Neutrophil (primary cell): ENCODE results near the gene IL12RB2.

Experiments
- H3K27ac ChIP-seq: fragments of 200-600 bp; sonication (generic); 2 replicates; pipeline ENCODE4 v1.5.1; 2016; ENCODE audit warnings: mild to moderate bottlenecking, moderate library complexity
- H3K27me3 ChIP-seq: fragments of 200-600 bp; sonication (generic); 2 replicates; pipeline ENCODE4 v1.6.0; 2016; ENCODE audit warnings: mild to moderate bottlenecking
- H3K36me3 ChIP-seq: fragments of 200-600 bp; sonication (generic); 2 replicates; pipeline ENCODE4 v1.5.1; 2017
- H3K4me1 ChIP-seq, 2 experiments: fragments of 200-600 bp in 1 of 2; sonication (generic) in 1 of 2; 1 replicate in 1 of 2; 2 replicates in 1 of 2; pipeline versions ENCODE4 v1.5.1 to v1.6.1; 2013 to 2016; ENCODE audit warnings: low read depth in 1 of 2, low read length in 1 of 2, mild to moderate bottlenecking in 1 of 2, moderate library complexity in 1 of 2; ENCODE audit not compliant: control insufficient read depth in 1 of 2, insufficient read depth in 1 of 2
- H3K4me3 ChIP-seq, 2 experiments: fragments of 200-600 bp in 1 of 2; sonication (generic) in 1 of 2; 1 replicate in 1 of 2; 2 replicates in 1 of 2; pipeline ENCODE4 v1.5.1; 2013 to 2016; ENCODE audit warnings: low read depth in 1 of 2, low read length in 1 of 2, mild to moderate bottlenecking in 1 of 2, moderate library complexity in 1 of 2
- H3K9me3 ChIP-seq: fragments of 200-600 bp; sonication (generic); 2 replicates; pipeline ENCODE4 v1.5.1; 2016
- CTCF ChIP-seq: fragments of 200-600 bp; sonication (generic); IDR thresholded peaks from 2 replicates; pipeline ENCODE4 v1.5.1; 2016; ENCODE audit warnings: antibody characterized with exemption

IL12RB2 gene

DNA sequence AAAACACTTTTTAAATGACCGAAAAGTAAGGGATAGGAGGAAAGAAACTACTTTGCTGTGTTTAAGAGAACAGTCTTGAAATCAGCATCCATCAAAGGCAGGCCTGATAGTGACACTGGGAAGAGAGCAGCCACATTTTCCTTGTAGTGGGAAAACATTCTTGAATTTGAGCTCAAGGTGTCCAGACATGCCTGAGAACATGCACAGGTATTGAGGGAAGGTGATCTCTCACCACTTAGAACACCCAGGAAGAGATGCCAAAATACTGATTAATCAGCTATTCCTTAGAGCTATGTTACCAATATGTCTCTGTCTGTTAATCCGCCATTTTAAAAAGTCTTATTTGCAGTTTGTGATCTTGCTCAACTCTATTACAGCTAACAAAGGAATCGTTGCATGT lies 25.9 kb downstream of the IL12RB2 start:
- H3K27ac ChIP-seq: no peak overlapping the region
- H3K9me3 ChIP-seq: no peaks in the 10 kb centered on the region
- no peaks in the 10 kb centered on the region for H3K27me3 ChIP-seq
- H3K4me1 ChIP-seq: no peaks in the 10 kb centered on the region
- no peaks in the 10 kb centered on the region for H3K36me3 ChIP-seq
- no peak overlapping the region for H3K4me3 ChIP-seq
- no peak for TF ChIP-seq CTCF

DNA sequence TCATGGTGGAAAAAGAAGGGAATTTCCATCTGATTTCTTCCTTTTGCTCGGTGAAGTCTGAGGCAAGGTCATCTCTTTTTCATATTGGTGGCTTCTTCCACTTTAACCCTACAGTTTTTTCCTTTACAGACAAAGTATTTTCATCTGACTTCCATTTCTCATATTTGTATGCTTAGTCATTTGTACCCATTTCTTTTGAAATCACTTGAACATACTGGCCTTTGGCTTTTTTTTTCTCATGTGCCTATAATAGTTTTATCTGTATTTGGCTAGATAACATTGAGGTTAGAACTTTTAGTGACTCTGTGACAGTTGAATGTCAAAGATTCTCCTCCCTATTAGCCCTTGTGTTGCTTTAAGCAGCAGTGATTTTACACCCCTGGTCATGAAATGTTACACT lies 27.7 kb downstream of the IL12RB2 start:
- no peak for TF ChIP-seq CTCF
- H3K9me3 ChIP-seq: no peaks in the 10 kb centered on the region
- no peaks in the 10 kb centered on the region for H3K36me3 ChIP-seq
- no peak overlapping the region for H3K27ac ChIP-seq
- no peaks in the 10 kb centered on the region for H3K4me1 ChIP-seq
- H3K4me3 ChIP-seq: no peak overlapping the region
- H3K27me3 ChIP-seq: no peaks in the 10 kb centered on the region

DNA sequence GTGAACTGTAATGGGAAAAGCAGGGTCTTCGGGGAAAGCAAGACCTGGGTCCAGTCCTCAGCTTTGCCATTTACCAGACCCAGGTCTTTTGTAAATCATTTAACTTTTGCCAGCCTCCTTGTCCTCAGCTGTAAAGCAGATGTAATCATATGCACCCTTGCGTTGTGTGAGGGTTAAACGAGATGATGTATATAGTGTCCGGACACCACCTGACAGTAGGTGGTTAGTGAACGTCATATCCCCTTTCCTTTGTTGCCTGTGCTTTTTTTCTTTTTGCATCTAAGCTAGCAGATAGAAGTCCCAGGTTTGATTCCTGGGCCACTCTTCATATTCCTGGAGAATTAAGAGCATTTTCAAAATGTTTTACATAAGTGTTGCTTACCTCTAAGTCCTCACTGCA lies 28.5 kb downstream of the IL12RB2 start:
- TF ChIP-seq CTCF: no peak
- H3K27ac ChIP-seq: no peak overlapping the region
- no peaks in the 10 kb centered on the region for H3K4me1 ChIP-seq
- no peaks in the 10 kb centered on the region for H3K36me3 ChIP-seq
- H3K27me3 ChIP-seq: no peaks in the 10 kb centered on the region
- H3K9me3 ChIP-seq: no peaks in the 10 kb centered on the region
- no peak overlapping the region for H3K4me3 ChIP-seq

- no peak for TF ChIP-seq CTCF
- no peaks in the 10 kb centered on the region for H3K4me1 ChIP-seq
- no peaks in the 10 kb centered on the region for H3K9me3 ChIP-seq
- H3K4me3 ChIP-seq: no peak overlapping the region
- no peaks in the 10 kb centered on the region for H3K27me3 ChIP-seq
- H3K36me3 ChIP-seq: no peaks in the 10 kb centered on the region
- H3K27ac ChIP-seq: no peak overlapping the region
These were observed 29.1 kb downstream of the IL12RB2 start for GRCh38 chr1:67336783-67337182.

DNA sequence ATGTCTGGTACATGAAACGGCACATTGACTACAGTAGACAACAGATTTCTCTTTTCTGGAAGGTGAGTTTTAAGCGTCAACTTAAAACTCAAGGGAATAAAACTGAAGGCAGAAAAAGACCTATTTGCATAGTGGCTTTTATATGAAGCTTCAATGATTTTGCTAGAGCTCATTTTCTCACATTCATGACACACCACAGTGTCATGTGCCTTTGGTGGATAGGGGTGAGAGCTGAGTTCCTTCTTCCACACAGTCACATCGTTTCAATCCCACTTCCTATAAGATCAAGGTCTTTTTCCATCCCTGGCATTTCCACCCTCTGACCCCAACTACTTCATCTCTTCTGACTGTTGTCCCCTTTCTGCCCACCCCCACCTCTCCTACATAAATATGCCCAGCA lies 31.0 kb downstream of the IL12RB2 start:
- TF ChIP-seq CTCF: no peak
- Histone ChIP-seq H3K9me3 (no peaks in the 10 kb centered on the region), H3K36me3 (no peaks in the 10 kb centered on the region), H3K27ac (no peak overlapping the region), H3K4me3 (no peak overlapping the region), H3K27me3 (no peaks in the 10 kb centered on the region), H3K4me1 (no peaks in the 10 kb centered on the region)

DNA sequence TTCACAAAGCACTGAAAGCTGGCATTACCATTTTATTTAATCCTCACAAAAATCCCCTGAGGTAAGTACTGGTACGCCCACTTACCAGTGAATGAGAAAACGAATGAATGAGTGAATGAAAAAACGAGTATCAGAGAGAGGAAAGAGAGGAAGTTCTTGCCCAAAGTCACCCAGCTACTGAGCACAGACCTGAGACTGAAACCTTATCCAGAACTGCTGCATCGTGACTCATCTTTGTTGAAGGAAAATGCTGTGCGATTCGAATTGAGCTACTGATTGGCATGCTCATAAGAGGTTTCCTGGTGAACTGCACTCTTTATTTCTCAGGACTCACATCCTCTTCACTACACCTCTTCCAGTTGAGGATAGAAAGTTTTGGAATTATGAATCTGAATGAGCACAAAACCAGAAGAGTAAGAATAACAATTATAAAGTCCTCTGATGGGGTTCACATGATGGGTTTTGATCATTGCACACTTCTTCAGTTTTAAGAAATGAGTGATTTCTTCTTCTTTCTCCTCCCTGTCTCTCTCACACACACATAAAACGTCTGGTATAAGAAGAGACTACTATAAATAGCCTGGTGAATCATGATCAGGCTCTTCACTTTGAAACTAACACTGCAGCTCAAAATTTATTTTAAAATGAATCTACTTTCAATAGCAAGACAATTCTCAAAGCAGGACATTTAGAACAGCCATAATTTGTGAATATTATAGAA lies 32.1 kb downstream of the IL12RB2 start:
- Histone ChIP-seq H3K27me3 (no peaks in the 10 kb centered on the region), H3K27ac (no peak overlapping the region), H3K4me1 (no peaks in the 10 kb centered on the region), H3K4me3 (no peak overlapping the region), H3K36me3 (no peaks in the 10 kb centered on the region), H3K9me3 (no peaks in the 10 kb centered on the region)
- TF ChIP-seq CTCF: no peak
